WTC11 (cell line): Measurements from ENCODE around the gene PRC1. TPM values are rescaled to one million over a fixed set of nuclear protein-coding genes. Genes with fewer than 3 reads are reported as not detected.

Experiments used
- ATAC-seq: fragments of 200-7000 bp; cut with Tn5 transposase; 2 replicates; pipeline ENCODE4 v1.10.0; 2021; ENCODE audit warnings: mild to moderate bottlenecking, moderate library complexity
- CTCF ChIA-PET: fragments of 300-600 bp; sonication (Branson Sonifier 250); formaldehyde crosslinking; loops from one replicate; lab custom pipeline; 2021; ENCODE audit warnings: antibody characterized with exemption; lab: Charles Lee
- POLR2A ChIA-PET: fragments of 350-600 bp; sonication (Branson Sonifier 250); formaldehyde crosslinking; loops from one replicate; lab custom pipeline; 2021; ENCODE audit warnings: antibody characterized with exemption; lab: Charles Lee
- DNase-seq: peaks from one replicate; pipeline ENCODE4 v3.0.0; 2021; ENCODE audit warnings: low spot score
- H3K27ac Mint-ChIP-seq: 2 replicates; pipeline ENCODE4 v1.8.0; 2021; ENCODE audit warnings: mixed read lengths
- H3K27me3 Mint-ChIP-seq: 2 replicates; pipeline ENCODE4 v1.8.0; 2021; ENCODE audit warnings: low read depth, mild to moderate bottlenecking, moderate library complexity, mixed read lengths
- H3K36me3 Mint-ChIP-seq: 2 replicates; pipeline ENCODE4 v1.8.0; 2021; ENCODE audit warnings: mixed read lengths
- H3K4me1 Mint-ChIP-seq: 2 replicates; pipeline ENCODE4 v1.8.0; 2022; ENCODE audit warnings: mixed read lengths
- H3K4me3 Mint-ChIP-seq: 2 replicates; pipeline ENCODE4 v1.8.0; 2021; ENCODE audit warnings: mild to moderate bottlenecking, moderate library complexity, mixed read lengths
- H3K9me3 Mint-ChIP-seq: 2 replicates; pipeline ENCODE4 v1.8.0; 2021; ENCODE audit warnings: mixed read lengths
- CBFB ChIP-seq: sonication (generic); formaldehyde crosslinking; IDR thresholded peaks from 2 replicates; pipeline ENCODE4 v1.8.1; 2022; ENCODE audit warnings: mild to moderate bottlenecking, low read depth, missing genetic modification reagents
- ELF4 ChIP-seq: sonication (generic); formaldehyde crosslinking; IDR thresholded peaks from 2 replicates; pipeline ENCODE4 v1.8.1; 2022; ENCODE audit warnings: low read depth, mild to moderate bottlenecking, moderate library complexity, missing genetic modification reagents
- NFATC4 ChIP-seq: fragments of 250-450 bp; sonication (Bioruptor Pico); IDR thresholded peaks from 2 replicates; pipeline ENCODE4 v1.9.0; 2021; ENCODE audit warnings: mild to moderate bottlenecking
- NR1H2 ChIP-seq: sonication (generic); formaldehyde crosslinking; IDR thresholded peaks from 2 replicates; pipeline ENCODE4 v1.9.0; 2021; ENCODE audit warnings: mild to moderate bottlenecking, moderate library complexity, missing genetic modification reagents
- SMAD3 ChIP-seq: sonication (generic); formaldehyde crosslinking; IDR thresholded peaks from 2 replicates; pipeline ENCODE4 v1.8.0; 2022; ENCODE audit warnings: missing genetic modification reagents, mild to moderate bottlenecking, borderline replicate concordance
- SMAD4 ChIP-seq: sonication (generic); formaldehyde crosslinking; IDR thresholded peaks from 2 replicates; pipeline ENCODE4 v1.8.0; 2022; ENCODE audit warnings: mild to moderate bottlenecking, missing genetic modification reagents
- SP1 ChIP-seq: sonication (generic); formaldehyde crosslinking; conservative IDR thresholded peaks from 2 replicates; pipeline ENCODE4 v1.8.1; 2022; ENCODE audit warnings: missing genetic modification reagents
- TCF7 ChIP-seq: sonication (generic); formaldehyde crosslinking; IDR thresholded peaks from 2 replicates; pipeline ENCODE4 v1.8.0; 2022; ENCODE audit warnings: mild to moderate bottlenecking, low read depth, missing genetic modification reagents, moderate library complexity
- ZBTB21 ChIP-seq: sonication (generic); formaldehyde crosslinking; IDR thresholded peaks from 2 replicates; pipeline ENCODE4 v1.8.1; 2023; ENCODE audit warnings: mild to moderate bottlenecking, missing genetic modification reagents, borderline replicate concordance
- ZNF138 ChIP-seq: sonication (generic); formaldehyde crosslinking; conservative IDR thresholded peaks from 2 replicates; pipeline ENCODE4 v1.8.1; 2022; ENCODE audit warnings: mild to moderate bottlenecking, moderate library complexity, missing genetic modification reagents
- ZNF416 ChIP-seq: fragments of 250-450 bp; sonication (Bioruptor Pico); IDR thresholded peaks from 2 replicates; pipeline ENCODE4 v1.9.0; 2021; ENCODE audit warnings: mild to moderate bottlenecking, inconsistent platforms
- ZNF671 ChIP-seq: fragments of 250-450 bp; sonication (Bioruptor Pico); IDR thresholded peaks from 2 replicates; pipeline ENCODE4 v1.8.0; 2021; ENCODE audit warnings: mild to moderate bottlenecking
- total RNA-seq: library from RNA; stranded (reverse); gene quantifications from 3 replicates; pipeline ENCODE4 v1.2.3, GENCODE V29; 2021
- TF ChIP-seq, protein P1 (sequence below): sonication (generic); formaldehyde crosslinking; IDR thresholded peaks from 2 replicates; pipeline ENCODE4 v1.8.1; 2023; ENCODE audit warnings: mild to moderate bottlenecking, missing genetic modification reagents, moderate library complexity
- TF ChIP-seq, protein P2 (sequence below): sonication (generic); formaldehyde crosslinking; IDR thresholded peaks from 2 replicates; pipeline ENCODE4 v1.8.1; 2023; ENCODE audit warnings: mild to moderate bottlenecking, moderate library complexity, missing genetic modification reagents
- TF ChIP-seq, protein P3 (sequence below): sonication (generic); formaldehyde crosslinking; IDR thresholded peaks from 2 replicates; pipeline ENCODE4 v1.8.1; 2022; ENCODE audit warnings: mild to moderate bottlenecking, missing genetic modification reagents, moderate library complexity, borderline replicate concordance
- TF ChIP-seq, protein P4 (sequence below): fragments of 250-450 bp; sonication (Bioruptor Pico); IDR thresholded peaks from 2 replicates; pipeline ENCODE4 v1.8.0; 2021; ENCODE audit warnings: mild to moderate bottlenecking

PRC1 gene
- total RNA-seq, 1 experiment from 2014 or later = 130 TPM

DNA sequence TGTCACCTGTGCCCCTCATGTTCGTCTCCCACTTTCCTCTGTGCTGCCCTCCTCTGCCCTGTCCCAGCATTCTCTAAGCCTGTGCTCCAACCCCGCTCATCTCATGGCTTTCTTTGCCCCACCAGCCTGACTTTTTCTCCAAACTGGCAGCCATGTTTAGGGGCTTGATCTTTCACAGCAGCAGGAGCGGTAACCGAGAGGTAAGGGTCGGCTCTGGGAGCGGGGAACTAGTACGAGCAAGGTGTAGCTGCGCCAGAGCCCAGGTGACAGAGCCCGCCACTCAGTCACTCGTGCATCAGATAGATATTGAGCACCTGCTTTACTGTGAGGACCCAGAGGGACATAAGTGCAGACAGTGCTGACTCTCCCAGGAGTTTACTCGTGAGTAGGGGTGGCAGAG lies 77.9 kb downstream of the PRC1 start:
- TF ChIP-seq SP1 (CRISPR knock-in tag) (no peak), SMAD3 (no peak), NR1H2 (CRISPR knock-in tag) (no peak), ZNF416 (CRISPR knock-in tag) (no peak), CBFB (no peak), TCF7 (CRISPR knock-in tag) (no peak), NFATC4 (no peak), ZNF138 (CRISPR knock-in tag) (no peak), SMAD4 (CRISPR knock-in tag) (no peak), ZBTB21 (CRISPR knock-in tag) (no peak), ZNF671 (CRISPR knock-in tag) (no peak), ELF4 (no peak)
- TF ChIP-seq, protein P1, sequence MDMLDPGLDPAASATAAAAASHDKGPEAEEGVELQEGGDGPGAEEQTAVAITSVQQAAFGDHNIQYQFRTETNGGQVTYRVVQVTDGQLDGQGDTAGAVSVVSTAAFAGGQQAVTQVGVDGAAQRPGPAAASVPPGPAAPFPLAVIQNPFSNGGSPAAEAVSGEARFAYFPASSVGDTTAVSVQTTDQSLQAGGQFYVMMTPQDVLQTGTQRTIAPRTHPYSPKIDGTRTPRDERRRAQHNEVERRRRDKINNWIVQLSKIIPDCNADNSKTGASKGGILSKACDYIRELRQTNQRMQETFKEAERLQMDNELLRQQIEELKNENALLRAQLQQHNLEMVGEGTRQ (CRISPR knock-in tag) = no peak
- TF ChIP-seq, protein P2, sequence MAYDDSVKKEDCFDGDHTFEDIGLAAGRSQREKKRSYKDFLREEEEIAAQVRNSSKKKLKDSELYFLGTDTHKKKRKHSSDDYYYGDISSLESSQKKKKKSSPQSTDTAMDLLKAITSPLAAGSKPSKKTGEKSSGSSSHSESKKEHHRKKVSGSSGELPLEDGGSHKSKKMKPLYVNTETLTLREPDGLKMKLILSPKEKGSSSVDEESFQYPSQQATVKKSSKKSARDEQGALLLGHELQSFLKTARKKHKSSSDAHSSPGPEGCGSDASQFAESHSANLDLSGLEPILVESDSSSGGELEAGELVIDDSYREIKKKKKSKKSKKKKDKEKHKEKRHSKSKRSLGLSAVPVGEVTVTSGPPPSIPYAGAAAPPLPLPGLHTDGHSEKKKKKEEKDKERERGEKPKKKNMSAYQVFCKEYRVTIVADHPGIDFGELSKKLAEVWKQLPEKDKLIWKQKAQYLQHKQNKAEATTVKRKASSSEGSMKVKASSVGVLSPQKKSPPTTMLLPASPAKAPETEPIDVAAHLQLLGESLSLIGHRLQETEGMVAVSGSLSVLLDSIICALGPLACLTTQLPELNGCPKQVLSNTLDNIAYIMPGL (CRISPR knock-in tag) = no peak
- TF ChIP-seq, protein P3, sequence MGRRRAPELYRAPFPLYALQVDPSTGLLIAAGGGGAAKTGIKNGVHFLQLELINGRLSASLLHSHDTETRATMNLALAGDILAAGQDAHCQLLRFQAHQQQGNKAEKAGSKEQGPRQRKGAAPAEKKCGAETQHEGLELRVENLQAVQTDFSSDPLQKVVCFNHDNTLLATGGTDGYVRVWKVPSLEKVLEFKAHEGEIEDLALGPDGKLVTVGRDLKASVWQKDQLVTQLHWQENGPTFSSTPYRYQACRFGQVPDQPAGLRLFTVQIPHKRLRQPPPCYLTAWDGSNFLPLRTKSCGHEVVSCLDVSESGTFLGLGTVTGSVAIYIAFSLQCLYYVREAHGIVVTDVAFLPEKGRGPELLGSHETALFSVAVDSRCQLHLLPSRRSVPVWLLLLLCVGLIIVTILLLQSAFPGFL (CRISPR knock-in tag) = no peak
- TF ChIP-seq, protein P4, sequence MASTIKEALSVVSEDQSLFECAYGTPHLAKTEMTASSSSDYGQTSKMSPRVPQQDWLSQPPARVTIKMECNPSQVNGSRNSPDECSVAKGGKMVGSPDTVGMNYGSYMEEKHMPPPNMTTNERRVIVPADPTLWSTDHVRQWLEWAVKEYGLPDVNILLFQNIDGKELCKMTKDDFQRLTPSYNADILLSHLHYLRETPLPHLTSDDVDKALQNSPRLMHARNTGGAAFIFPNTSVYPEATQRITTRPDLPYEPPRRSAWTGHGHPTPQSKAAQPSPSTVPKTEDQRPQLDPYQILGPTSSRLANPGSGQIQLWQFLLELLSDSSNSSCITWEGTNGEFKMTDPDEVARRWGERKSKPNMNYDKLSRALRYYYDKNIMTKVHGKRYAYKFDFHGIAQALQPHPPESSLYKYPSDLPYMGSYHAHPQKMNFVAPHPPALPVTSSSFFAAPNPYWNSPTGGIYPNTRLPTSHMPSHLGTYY (CRISPR knock-in tag) = no peak
- Mint-ChIP-seq H3K9me3 (no peaks in the 10 kb centered on the region), H3K27me3 (no peaks in the 10 kb centered on the region; the same call in 1 of the 2 replicates), H3K27ac (peak overlapping the region; percentile 59), H3K4me1 (no peaks in the 10 kb centered on the region), H3K4me3 (no peak overlapping the region), H3K36me3 (peaks cover 15% of the 10 kb centered on the region)
- CTCF ChIA-PET = interaction anchor here (0.7 to 3.8 kb wide), 3 partner anchors 16 to 36 kb away, joined by 3 to 24 read pairs (median 6); partner anchors contain the start of genes HDDC3 and UNC45A
- POLR2A ChIA-PET = no interaction called here
- DNase-seq (no peak), ATAC-seq (no peak)

Other genes with a start within 250 kb of the PRC1 start
- 36.8 to 46.3 TPM (median 38.6 TPM) in 3 replicates for gene FURIN, start 125.9 kb downstream of the PRC1 start, total RNA-seq
- gene FES, start 110.0 kb downstream of the PRC1 start, total RNA-seq = 9.7 to 10.2 TPM (median 10.0 TPM) in 3 replicates
- gene MAN2A2, start 91.2 kb downstream of the PRC1 start, total RNA-seq = 27.9 to 31.5 TPM (median 31.0 TPM) in 3 replicates
- gene HDDC3, start 62.0 kb downstream of the PRC1 start, total RNA-seq = 16.4 to 23.6 TPM (median 21.7 TPM) in 3 replicates
- 92.1 to 102 TPM (median 101 TPM) in 3 replicates for gene UNC45A, start 59.2 kb downstream of the PRC1 start, total RNA-seq
- 26.1 to 31.9 TPM (median 27.8 TPM) in 3 replicates for gene RCCD1, start 39.7 kb downstream of the PRC1 start, total RNA-seq
- 18.1 to 21.1 TPM (median 20.7 TPM) in 3 replicates for gene VPS33B, start 28.1 kb upstream of the PRC1 start, total RNA-seq
- 0.64 to 1.4 TPM (median 0.82 TPM) in 3 replicates for gene SV2B, start 105.7 kb upstream of the PRC1 start, total RNA-seq